Chondrocyte (in vitro differentiated cells): Measurements from ENCODE around the gene MYH3. TPM values are rescaled to one million over a fixed set of nuclear protein-coding genes. Genes with fewer than 3 reads are reported as not detected.

Experiments
- DNase-seq: peaks from one replicate; pipeline ENCODE4 v3.0.0; 2021; ENCODE audit warnings: mixed read lengths, low spot score
- H3K27ac Mint-ChIP-seq: one replicate; pipeline ENCODE4 v1.8.0; 2021; ENCODE audit warnings: mild to moderate bottlenecking, moderate library complexity, mixed read lengths; ENCODE audit not compliant: unreplicated experiment
- H3K27me3 Mint-ChIP-seq: 2 replicates; pipeline ENCODE4 v1.8.0; 2021; ENCODE audit warnings: low read depth, mixed read lengths
- H3K36me3 Mint-ChIP-seq: 2 replicates; pipeline ENCODE4 v1.8.0; 2021; ENCODE audit warnings: low read depth, mixed read lengths
- H3K4me1 Mint-ChIP-seq: 2 replicates; pipeline ENCODE4 v1.8.0; 2021; ENCODE audit warnings: low read depth, mild to moderate bottlenecking, mixed read lengths
- H3K4me3 Mint-ChIP-seq: one replicate; pipeline ENCODE4 v1.8.0; 2021; ENCODE audit warnings: mild to moderate bottlenecking, moderate library complexity, mixed read lengths; ENCODE audit not compliant: unreplicated experiment
- H3K9me3 Mint-ChIP-seq: 2 replicates; pipeline ENCODE4 v1.8.0; 2021; ENCODE audit warnings: low read depth, mixed read lengths
- CTCF ChIP-seq: fragments of 200-600 bp; sonication (generic); IDR thresholded peaks from 2 replicates; pipeline ENCODE4 v1.5.0; 2021; ENCODE audit warnings: antibody characterized with exemption, mild to moderate bottlenecking, moderate library complexity
- total RNA-seq: library from RNA; stranded (reverse); gene quantifications from 3 replicates; pipeline ENCODE4 v1.2.1, GENCODE V29; 2021

The MYH3 gene
- total RNA-seq, 1 donor from 2014 or later = 3.5 TPM

- H3K36me3 Mint-ChIP-seq = peaks cover 5% of the 10 kb centered on the region
- DNase-seq = no peak
- no peak overlapping the region for H3K4me3 Mint-ChIP-seq
- H3K4me1 Mint-ChIP-seq = peaks cover 22% of the 10 kb centered on the region
- TF ChIP-seq CTCF = no peak
- H3K27ac Mint-ChIP-seq = no peak overlapping the region
- H3K27me3 Mint-ChIP-seq = no peaks in the 10 kb centered on the region
- H3K9me3 Mint-ChIP-seq = no peaks in the 10 kb centered on the region
Observed at GRCh38 chr17:10663231-10663630, 6.1 kb upstream of the MYH3 start.

- TF ChIP-seq CTCF = no peak
- no peak overlapping the region for H3K27ac Mint-ChIP-seq
Observed at GRCh38 chr17:10661437-10661836, 4.3 kb upstream of the MYH3 start.

GRCh38 chr17:10657879-10658278 lies 770 bp upstream of the MYH3 start:
- H3K4me3 Mint-ChIP-seq = no peak overlapping the region
- no peaks in the 10 kb centered on the region for H3K9me3 Mint-ChIP-seq
- DNase-seq = no peak
- TF ChIP-seq CTCF = no peak
- H3K4me1 Mint-ChIP-seq = no peaks in the 10 kb centered on the region
- H3K27me3 Mint-ChIP-seq = no peaks in the 10 kb centered on the region
- H3K27ac Mint-ChIP-seq = no peak overlapping the region
- peaks cover 2% of the 10 kb centered on the region for H3K36me3 Mint-ChIP-seq

More at GRCh38 chr17:10661437-10661836, 4.3 kb upstream of the MYH3 start:
- no peak overlapping the region for H3K4me3 Mint-ChIP-seq
- no peaks in the 10 kb centered on the region for H3K27me3 Mint-ChIP-seq
- peaks cover 5% of the 10 kb centered on the region for H3K4me1 Mint-ChIP-seq
- H3K9me3 Mint-ChIP-seq = no peaks in the 10 kb centered on the region
- H3K36me3 Mint-ChIP-seq = peaks cover 5% of the 10 kb centered on the region
- DNase-seq = no peak

GRCh38 chr17:10653987-10654386 lies 3.1 kb downstream of the MYH3 start:
- H3K9me3 Mint-ChIP-seq = no peaks in the 10 kb centered on the region
- TF ChIP-seq CTCF = no peak
- no peaks in the 10 kb centered on the region for H3K27me3 Mint-ChIP-seq
- H3K27ac Mint-ChIP-seq = no peak overlapping the region
- peaks cover 7% of the 10 kb centered on the region for H3K4me1 Mint-ChIP-seq
- H3K36me3 Mint-ChIP-seq = no peaks in the 10 kb centered on the region
- no peak for DNase-seq
- no peak overlapping the region for H3K4me3 Mint-ChIP-seq

- peaks cover 16% of the 10 kb centered on the region for H3K4me1 Mint-ChIP-seq
- no peaks in the 10 kb centered on the region for H3K27me3 Mint-ChIP-seq
- no peak for DNase-seq
Observed at GRCh38 chr17:10652984-10653659, 4.0 kb downstream of the MYH3 start.

More at GRCh38 chr17:10652984-10653659, 4.0 kb downstream of the MYH3 start:
- Mint-ChIP-seq H3K9me3 (no peaks in the 10 kb centered on the region), H3K4me3 (no peak overlapping the region), H3K36me3 (no peaks in the 10 kb centered on the region), H3K27ac (no peak overlapping the region)
- no peak for TF ChIP-seq CTCF
